ENCODE results near the gene BRAT1.
A peak's percentile ranks its signal among the peaks of the same experiment; 100 is the strongest.
"Not testable (repeated sequence)": the region's sequence is repeated elsewhere in the genome, so short reads cannot be mapped to it uniquely, and the experiment has no call there.

The BRAT1 gene

DNA sequence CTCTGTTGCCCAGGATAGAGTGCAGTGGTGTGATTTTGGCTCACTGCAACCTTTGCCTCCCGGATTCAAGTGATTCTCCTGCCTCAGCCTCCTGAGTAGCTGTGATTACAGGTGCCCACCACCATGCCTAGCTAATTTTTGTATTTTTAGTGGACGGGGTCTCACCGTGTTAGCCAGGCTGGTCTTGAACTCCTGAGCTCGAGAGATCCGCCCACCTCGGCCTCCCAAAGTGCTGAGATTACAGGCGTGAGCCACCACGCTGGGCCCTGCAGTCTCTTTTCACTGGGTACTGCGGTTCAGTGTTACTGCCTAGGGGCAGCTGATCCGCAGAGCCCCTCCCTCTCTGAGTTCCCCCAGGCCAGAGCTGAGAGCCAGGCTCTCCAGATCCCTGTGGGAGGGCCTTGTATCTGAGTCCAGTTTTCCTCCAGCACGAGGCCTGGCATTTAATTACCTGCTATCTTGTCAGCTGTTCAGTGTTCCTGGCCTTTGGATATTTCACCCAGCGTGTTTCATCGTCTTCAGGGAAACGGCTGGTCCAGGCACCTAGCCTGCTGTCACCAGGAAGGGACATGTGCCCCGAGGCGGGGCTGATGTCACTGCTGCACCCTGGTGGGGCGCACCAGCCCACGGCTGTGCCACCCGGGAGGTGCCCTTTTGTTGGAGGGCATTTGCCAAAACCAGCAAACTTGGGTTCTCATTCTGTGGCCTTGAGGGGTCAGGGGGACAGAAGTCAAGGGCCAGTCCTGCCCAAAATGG lies 19.3 kb downstream of the BRAT1 start:
- not testable (repeated sequence) for DNase-seq

DNA sequence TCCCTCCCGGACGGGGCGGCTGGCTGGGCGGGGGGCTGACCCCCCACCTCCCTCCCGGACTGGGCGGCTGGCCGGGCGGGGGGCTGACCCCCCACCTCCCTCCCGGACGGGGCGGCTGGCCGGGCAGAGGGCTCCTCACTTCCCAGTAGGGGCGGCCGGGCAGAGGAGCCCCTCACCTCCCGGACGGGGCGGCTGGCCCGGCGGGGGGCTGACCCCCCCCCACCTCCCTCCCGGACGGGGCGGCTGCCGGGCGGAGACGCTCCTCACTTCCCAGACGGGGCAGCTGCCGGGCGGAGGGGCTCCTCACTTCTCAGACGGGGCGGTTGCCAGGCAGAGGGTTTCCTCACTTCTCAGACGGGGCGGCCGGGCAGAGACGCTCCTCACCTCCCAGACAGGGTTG lies 21.1 kb downstream of the BRAT1 start:
- DNase-seq: not testable (repeated sequence)

DNA sequence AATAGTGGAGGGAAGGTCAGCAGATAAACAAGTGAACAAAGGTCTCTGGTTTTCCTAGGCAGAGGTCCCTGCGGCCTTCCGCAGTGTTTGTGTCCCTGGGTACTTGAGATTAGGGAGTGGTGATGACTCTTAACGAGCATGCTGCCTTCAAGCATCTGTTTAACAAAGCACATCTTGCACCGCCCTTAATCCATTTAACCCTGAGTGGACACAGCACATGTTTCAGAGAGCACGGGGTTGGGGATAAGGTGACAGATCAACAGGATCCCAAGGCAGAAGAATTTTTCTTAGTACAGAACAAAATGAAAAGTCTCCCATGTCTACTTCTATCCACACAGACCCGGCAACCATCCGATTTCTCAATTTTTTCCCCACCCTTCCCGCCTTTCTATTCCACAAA lies 21.8 kb downstream of the BRAT1 start:
- not testable (repeated sequence) for DNase-seq

DNA sequence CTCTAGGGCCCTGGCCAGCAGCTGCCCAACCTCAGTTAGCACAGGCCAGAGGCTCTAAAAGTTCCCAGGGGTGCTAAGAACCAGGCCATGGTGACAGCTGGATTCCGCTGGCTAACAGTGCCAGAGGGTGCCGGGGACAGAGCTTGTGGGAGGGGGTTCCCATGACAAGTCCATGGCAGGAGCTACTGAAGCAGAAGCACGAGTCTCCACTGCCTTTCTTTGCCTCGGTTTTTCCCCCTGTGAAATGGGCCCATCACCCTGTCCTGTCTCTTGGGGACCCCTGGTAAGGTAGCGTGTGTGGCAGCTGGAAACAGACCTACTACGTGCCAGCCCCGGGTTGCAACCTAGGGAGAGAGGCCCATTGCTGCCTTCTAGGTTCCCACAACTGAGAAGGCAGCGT lies 22.5 kb downstream of the BRAT1 start:
- DNase-seq: not testable (repeated sequence)

DNA sequence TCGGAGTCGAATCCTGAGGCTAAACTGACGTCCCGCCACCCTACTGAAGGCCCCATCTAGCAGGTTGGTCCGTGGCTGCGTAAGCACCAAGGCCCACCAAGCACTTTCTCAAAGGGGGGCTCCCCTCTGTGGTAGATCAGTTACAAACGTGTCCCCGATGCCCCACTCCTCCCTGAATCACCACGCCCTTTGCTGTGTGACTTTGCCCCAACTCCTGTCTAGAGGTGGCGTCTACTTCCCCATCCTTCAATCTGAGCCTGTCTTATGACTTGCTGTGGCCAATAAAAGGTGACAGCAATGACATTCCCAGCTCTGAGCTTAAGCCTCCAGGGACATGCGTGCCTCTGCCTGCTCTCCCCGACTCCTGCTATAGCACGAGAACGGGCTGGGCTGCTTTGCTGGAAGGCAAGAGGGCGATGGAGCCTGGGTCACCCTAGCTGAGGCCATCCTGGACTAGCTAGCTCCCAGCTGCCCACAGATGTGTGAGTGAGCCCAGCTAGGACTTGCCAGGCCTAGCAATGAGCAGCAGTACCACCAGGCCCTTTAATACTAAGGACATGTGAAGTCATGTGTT lies 23.0 kb downstream of the BRAT1 start:
- not testable (repeated sequence) for DNase-seq

DNA sequence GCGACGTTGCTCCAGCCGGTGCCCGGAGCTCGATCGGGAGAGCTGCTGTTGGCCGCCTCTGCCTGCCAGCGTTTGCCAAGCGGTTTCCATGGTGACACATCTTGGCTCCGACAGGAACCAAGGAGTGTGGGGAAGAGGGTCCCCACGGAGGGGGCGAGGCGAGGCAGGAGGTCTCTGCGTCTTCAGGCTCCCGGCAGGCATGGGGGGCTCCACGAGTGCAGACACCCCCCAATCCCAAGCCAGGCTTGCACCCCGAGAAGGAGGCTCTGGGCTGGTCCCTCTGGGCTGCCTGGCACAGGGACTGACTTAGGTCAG lies 23.6 kb downstream of the BRAT1 start:
- DNase-seq: not testable (repeated sequence)

DNA sequence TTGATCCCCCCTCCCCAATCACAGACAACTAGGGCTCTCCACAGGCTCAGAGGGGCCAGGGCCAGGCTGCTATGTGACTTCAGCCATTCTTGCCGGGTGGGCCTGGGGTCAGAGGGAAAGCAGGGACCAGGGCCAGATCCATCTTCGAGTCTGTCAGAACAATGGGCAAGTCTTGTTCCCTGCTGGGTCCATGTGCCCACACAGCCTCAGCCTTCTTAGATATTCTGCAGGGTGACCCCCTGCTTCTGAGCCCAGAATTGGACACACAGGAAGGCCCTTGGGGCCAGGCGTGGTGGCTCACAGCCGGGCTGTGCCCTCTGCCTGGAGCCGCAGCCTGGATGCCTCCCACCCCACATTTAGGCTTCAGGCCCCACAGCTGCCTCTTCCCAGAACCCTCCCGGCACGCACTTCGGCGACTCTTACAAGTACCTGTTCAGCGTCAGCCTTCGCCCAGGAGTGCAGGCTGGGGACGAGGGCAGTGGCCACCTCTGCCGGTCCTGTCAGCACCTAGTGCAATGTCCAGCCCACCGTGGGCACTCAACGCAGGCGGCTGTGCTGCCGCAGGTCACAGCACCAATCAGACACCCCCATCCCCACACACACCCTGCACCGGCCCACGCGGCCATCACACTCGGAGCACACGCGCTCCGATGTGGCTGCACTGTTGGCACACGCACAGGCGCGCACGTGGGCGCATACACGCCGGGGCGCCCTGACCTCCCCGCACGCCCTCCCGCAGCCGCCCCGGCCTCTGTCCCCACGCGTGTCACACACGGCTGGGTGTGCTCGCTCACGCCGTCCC lies 24.1 kb downstream of the BRAT1 start:
- DNase-seq: not testable (repeated sequence)

DNA sequence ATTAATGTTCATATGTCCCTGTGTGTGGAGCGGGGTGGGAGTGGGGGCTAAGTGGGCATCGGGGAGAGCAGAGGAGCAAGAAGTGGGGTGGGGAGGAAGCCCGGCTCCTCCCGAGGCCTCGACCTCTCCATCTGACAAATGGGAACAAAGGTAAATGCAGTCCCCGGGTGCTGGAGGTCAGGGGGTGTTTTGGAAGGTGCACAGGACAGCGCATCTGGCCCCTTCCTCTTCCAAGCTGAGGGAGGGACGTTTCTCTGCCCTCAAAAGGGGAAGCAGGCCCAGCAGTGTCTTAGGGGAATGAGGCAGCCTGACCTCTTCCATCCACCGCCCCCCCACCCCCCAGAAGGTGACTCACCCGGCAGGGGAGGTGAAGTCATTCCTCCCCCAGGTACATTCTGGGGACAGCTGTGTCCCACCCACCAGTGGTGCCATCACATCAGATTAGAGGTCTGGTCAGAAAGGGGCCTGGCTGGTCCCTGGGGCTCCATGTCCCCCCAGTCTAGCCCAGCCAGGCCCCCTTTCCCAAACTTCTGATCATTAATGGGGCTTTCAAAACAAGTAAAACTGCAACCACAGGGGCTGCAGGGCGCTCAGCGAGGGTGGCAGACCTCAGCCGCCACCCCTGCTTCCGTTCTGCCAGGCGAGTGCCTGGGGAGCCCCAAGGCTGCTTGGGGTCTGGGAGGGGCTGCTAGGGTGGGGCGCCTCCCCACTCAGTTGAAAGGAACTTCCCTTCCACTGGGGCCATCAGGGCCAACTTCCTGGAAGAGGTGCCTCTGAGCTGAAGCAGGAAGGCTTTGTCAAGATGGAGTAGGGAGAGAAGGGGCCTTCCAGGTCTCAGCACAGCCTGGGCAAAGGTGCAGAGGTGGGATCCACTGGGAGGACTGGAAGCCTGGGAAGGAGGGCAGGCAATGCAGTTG lies 25.0 kb downstream of the BRAT1 start:
- peak; percentile 72 to 78 for DNase-seq

DNA sequence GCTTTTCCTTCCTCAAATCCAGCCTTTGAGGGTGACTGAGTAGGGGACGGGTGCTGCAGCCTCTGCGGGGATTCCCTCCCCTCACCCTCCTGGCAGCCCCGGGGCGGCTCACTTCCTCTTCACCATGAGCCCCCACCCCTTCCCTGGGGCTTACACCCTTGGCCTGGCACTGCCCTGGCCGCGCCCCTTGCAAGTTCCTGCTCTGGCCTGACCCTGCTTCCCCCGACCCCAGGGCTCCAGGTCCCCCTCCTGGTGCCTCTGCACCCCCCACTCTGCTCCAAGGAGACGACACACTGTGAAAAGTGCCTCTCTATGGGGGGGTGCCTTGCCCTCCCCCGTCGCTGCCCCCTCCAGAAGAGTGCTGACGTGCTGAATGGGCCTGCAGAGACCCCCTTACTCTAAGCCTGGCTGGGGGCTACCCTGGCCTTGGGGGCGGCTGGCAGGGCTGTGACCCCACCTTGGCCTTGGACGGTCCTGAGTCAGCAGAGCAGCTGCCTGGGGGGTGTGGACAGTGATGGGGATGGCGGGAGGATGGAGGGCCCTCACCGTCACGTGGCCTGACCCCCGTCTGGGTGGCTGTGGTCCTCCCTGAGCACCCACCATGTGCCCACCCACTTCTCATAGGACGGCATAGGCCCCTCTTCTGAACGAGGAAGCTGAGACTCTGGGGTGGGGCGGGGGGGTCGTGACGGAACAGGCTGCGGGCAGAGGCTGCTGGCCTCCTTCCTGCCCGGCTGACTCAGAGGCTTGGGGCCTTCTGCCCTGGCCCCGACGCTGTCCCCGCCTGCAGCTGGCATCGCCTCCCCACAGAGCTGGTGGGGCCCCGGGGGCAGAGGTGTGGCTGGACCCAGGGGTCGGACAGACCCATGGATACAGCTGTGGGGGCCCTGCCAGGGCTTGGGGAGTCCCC lies 25.9 kb downstream of the BRAT1 start:
- peak in 1 of 2 donors; percentile 47 for DNase-seq

DNA sequence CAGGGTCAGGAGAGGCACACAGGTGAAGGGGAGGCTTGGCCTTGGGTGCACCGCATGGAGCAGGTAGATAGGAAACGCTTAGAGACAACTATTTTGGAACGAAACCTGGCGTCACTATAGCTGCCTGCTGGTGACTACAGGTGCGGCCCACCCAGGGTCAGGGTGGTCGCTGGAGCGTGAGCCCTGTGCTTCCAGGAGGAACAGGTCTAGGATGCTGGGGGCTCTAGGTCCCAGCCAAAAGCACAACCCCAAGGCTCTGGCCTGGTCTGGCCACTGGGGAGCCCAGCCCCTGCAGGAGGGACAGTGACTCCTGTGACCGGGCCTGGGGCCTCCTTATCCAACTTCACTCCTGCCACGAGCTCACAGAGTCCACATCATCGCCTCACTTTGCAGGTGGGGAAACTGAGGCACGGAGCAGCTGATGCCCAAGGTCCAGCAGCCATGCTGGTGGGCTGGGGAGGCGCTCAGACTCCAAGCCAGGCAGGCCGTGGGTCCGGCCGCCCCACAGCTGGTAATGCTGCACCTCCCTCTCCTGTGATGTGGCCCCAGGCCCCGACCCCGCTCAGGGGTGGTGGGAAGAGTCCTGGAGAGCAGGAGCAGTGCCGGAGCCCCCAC lies 26.7 kb downstream of the BRAT1 start:
- no peak for DNase-seq

DNA sequence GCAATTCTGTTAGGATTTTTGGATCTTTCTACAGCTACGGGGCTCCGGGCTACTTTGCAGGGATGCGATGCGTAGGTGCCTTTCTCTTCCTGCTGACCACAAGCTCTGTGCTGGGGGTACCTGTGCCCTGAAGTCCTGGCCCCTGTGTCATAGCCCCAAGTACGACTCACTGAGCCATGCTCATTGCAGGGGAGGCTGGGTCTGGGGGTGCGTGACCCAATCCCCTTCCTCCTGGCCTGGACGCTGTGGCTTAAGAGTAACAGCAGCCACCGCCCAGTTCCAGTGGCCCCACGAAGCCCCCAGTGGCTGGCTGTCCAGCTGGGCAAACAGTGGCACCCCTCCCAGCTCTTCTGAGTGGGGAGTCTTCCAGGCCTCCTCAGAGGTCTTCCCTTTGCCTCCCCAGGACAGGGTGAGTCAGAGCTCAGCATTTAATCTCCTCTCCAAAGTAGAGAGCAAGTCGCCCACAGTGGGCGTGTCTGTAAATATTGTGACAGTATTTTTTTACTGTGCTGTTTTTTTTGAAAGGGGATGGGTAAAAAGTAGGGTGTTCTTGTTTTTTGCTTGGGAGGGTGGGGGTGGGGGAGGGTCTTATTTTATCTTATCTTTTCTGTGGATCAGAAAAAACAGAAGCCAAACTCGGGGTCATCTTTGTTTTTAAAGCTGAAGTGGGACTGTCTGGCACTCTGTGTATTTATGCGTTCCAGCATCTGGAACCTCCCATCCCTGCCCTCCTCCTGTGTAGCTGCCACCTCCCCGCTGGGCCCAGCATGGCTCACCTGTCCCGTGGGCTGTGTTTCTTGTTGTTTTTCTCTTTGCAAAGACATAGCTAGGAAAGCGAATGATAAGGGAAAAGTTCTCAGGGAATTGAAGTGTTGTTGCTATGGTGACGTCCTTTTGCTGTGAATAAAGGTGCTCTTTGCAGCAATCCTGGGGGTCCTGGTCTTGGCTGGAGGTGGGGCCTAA lies 27.5 kb downstream of the BRAT1 start:
- peak; percentile 75 to 77 for DNase-seq

DNA sequence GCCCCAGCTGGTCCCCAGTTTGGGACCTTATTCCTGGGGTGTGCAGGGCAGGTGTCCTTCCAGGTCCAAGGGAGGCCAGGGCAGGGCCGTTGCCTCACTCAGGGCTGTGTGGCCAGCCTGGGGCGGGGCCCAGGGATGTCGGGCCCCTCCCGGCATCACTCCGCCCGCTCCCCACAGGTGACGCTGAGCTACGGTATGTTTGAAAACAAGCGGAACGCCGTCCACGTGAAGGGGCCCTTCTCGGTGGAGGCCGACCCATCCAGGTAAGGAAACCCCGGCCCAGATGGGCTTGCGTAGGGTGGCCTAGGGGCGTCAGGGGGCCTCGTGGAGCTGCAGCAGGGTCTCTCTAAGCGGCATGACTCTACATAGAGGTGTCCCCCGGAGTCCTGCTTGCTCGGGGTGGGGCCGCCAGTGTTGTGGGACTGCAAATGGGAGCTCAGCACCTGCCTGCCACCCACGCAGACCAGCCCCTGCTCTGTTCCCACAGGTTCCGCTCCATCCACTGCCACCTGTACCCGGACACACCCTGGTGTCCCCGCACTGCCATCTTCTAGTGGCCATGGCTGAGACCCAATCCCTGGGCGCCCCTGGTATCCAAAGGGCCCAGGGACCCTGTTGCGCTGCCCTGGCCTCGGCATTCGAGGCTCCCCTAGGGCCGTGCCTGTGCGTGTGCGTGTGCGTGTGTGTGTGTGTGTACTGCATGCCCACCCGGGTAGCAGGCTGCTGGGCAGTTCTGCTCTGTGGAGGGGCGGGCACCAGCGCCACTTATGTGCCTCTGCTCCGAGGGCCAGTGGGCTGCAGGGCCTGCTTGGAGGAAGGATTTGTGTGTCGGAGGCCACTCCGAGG lies 28.4 kb downstream of the BRAT1 start:
- no peak for DNase-seq

DNA sequence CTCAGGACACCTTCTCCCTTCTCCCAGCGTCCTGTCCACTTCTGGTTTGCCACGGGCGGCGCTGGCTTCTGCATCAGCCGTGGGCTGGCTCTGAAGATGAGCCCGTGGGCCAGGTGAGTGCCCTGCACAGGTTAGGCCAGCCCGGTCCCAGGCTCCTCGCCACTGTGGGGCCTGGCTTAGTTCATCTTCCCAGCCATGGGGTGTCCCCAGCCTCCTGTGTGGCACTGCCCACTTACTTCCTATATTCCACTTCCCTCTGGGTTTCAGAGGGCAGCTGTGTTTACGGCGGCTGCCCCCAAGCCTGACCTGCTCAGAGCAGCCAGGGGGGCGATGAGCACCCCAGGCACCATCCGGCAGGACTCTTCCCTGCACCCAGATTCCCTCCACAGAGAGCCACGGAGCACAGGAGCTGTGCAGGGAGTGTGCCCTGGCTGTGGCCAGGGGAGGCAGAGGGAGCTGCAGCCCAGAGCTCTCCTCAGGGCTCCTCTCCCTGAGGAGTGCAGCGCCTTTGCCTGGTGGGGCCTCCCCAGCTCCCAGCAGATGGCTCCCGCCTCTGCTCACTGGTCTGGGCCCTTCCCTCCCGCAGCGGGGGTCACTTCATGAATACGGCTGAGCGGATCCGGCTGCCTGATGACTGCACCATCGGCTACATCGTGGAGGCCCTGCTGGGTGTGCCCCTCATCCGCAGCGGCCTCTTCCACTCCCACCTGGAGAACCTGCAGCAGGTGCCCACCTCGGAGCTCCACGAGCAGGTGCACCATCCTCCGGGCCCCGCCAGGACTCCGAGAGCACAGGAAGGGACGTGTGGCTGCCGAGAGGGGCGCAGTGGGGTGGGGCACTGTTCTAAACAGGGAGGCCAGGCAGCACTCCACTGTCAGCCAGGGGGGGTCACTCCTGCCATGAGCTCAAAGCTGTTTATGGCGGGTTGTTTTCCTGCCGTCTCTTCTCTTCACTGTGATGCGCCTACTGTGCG lies 29.4 kb downstream of the BRAT1 start:
- no peak for DNase-seq

DNA sequence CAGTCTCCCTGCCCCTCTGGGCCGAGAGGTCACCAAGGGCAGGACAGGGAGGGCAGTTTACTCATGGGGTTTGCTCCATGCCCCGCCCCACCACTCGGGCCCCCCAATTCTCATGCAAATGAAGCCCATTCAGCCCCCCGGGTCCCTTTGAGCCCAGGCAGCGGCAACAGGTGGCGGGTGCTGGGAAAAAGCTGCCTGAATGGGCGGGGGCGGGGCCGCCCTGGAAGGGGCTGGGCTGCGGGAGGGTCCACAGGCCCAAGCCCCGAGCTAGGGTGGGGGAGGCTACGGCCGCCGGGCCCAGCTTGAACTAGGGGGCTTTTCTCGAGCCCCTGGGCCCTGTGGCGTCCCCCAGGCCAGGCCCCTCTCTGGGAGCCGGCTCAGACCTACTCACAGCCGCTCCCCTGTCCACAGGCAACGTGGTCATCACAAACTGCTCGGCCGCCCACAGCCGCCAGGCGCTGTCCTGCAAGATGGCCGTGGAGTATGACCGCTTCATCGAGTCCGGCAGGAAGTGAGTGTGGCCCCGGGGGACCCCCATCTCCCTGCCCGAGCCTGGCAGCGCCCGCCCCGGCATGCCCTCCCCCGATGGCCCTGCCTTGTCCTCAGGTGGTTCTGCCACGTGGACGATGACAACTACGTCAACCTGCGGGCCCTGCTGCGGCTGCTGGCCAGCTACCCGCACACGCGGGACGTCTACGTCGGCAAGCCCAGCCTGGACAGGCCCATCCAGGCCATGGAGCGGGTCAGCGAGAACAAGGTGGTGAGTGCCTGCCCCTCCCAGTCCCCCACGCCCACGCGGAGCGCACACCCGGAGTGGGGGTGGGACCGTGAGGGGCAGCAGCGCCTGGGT lies 30.3 kb downstream of the BRAT1 start:
- no peak for DNase-seq

DNA sequence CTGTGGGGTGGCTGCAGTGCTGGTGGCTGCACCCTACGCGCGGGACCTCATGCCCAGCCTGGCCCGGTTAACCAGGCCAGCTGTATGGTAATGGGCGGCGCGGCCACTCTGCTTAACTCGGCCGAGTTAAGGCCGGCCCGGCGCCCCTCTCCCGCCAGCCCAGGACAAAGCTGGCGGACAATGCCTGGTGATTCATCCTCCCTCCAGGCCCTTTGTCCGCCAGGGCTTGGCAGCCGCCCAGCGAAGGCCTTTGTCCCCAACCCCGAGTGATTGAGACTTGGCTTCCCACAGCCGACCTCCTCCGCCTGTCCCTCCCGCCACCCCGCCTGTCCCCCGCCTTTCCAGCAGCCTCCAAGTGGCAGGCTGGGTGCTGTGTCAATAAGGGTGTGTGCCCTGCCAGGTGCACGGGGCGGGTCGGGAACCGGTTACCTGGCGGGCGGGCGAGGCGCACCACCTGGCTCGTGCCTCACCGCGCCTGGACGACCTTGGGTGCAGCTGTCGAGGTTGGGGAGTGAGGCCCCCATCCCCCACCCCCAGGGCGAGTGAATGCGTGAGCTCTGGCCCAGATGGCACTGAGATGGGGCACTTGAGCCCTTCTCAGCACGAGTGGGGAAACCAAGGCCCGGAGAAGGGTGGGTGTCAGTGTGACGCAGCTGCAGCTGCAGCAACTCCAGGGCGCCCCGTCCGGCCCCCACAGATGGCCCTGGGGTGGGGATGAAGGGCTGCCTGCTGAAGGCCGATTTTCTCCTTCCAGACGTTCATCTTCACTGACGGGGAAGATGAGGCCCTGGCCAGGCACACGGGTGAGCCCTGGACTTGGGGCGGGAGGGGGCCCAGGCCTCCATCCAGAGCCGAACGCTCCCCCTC lies 31.1 kb downstream of the BRAT1 start:
- DNase-seq: no peak

DNA sequence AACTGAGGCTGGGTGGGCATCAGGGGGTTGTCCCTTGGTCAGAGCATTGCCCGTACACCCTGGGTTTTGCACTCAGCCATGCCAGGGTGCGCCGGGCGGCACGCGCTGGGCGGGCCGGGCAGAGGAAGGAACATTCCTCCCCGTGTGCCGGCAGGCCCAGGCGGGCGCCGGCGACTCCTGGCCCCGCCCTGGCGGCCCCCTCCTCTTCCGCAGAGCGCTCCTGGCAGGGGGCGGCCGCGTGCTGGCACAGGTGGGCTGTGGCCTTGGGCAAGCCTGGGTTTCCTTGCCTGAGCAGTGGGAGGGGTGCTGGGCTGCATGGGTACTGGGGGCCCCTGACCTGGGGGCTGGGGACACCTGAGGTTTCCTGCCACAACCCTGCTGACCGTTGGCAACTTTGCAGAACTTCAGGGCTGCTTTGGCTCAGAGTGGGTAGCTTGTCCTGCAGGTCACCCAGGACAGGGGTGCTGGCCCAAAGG lies 31.8 kb downstream of the BRAT1 start:
- DNase-seq: no peak
